GM12878 (cell line): ENCODE results near the gene CD164L2. TPM values are rescaled to one million over a fixed set of nuclear protein-coding genes. Genes with fewer than 3 reads are reported as not detected.

Experiments used
- BMI1 ChIP-seq: fragments of 450-650 bp; IDR thresholded peaks from 2 replicates; pipeline ENCODE4 v1.6.1; 2016; ENCODE audit warnings: mild to moderate bottlenecking, moderate library complexity, borderline replicate concordance
- HDGF ChIP-seq: fragments of 450-650 bp; IDR thresholded peaks from 2 replicates; pipeline ENCODE4 v1.6.1; 2016; ENCODE audit warnings: antibody characterized with exemption
- IKZF2 ChIP-seq, 2 experiments: fragments of 450-650 bp; IDR thresholded peaks; 2 replicates each; pipeline ENCODE4 v1.6.1; 2017; ENCODE audit warnings: mild to moderate bottlenecking in 2 of 2, moderate library complexity in 2 of 2
- IRF3 ChIP-seq: fragments of 450-650 bp; IDR thresholded peaks from 2 replicates; pipeline ENCODE4 v1.6.1; 2014; ENCODE audit warnings: mild to moderate bottlenecking
- KAT2A ChIP-seq: conservative IDR thresholded peaks from 2 replicates; pipeline ENCODE4 v1.6.1; 2011; ENCODE audit warnings: low read depth, low read length; ENCODE audit not compliant: control insufficient read depth
- MTA3 ChIP-seq: IDR thresholded peaks from 2 replicates; pipeline ENCODE4 v1.6.1; 2012; ENCODE audit warnings: low read length, inconsistent platforms, borderline replicate concordance
- RELA ChIP-seq: fragments of 450-650 bp; IDR thresholded peaks from 2 replicates; pipeline ENCODE4 v1.8.0; 2014; ENCODE audit warnings: borderline replicate concordance; ENCODE audit not compliant: partially characterized antibody
- SIN3A ChIP-seq: IDR thresholded peaks from 2 replicates; pipeline ENCODE4 v1.6.1; 2012; ENCODE audit warnings: low read depth, low read length, improper control_type of control experiment
- SP1 ChIP-seq: IDR thresholded peaks from one replicate; pipeline ENCODE4 v1.6.1; 2011; ENCODE audit warnings: low read depth, low read length
- SPI1 ChIP-seq: IDR thresholded peaks from 2 replicates; pipeline ENCODE4 v1.6.1; 2011; ENCODE audit warnings: low read depth, mild to moderate bottlenecking, low read length, moderate library complexity, borderline replicate concordance; ENCODE audit not compliant: insufficient read depth
- ZNF207 ChIP-seq: fragments of 450-650 bp; IDR thresholded peaks from 2 replicates; pipeline ENCODE4 v1.6.1; 2014; ENCODE audit warnings: antibody characterized with exemption, mild to moderate bottlenecking, borderline replicate concordance
- polyA plus RNA-seq, 11 experiments: library from polyadenylated mRNA; depleted of rRNA in 4 of 11; unstranded in 6 of 11; stranded (reverse) in 5 of 11; fragments of >200 nt; fragmentation: Nextera tagmentation in 4 of 11; fragmentation: Illumina TruSeq in 1 of 11; extraction: Ambion mirVana in 4 of 11; extraction: Trizol in 1 of 11; gene quantifications; 1 replicate in 1 of 11; 2 replicates in 10 of 11; pipeline versions ENCODE4 v1.2.1 to v1.2.3, GENCODE V29; 2011 to 2016; ENCODE audit warnings: inconsistent platforms in 2 of 11, missing spikeins in 2 of 11, low read depth in 1 of 11
- total RNA-seq, 4 experiments: library from RNA; depleted of rRNA in 3 of 4; stranded (reverse); fragments of >200 nt in 3 of 4; fragmentation: Illumina TruSeq in 1 of 4; extraction: Trizol in 1 of 4; gene quantifications; 2 replicates each; pipeline versions ENCODE4 v1.2.1 to v1.2.3, GENCODE V29; 2013 to 2021
- TF ChIP-seq, protein P1 (sequence below): fragments of 450-650 bp; IDR thresholded peaks from 2 replicates; pipeline ENCODE4 v1.6.1; 2017; ENCODE audit warnings: low read depth, mild to moderate bottlenecking, moderate library complexity
- TF ChIP-seq, protein P2 (sequence below): fragments of 450-650 bp; formaldehyde crosslinking; IDR thresholded peaks from 2 replicates; pipeline ENCODE4 v1.5.0; 2022; ENCODE audit warnings: mild to moderate bottlenecking, missing genetic modification characterization
- TF ChIP-seq, protein P3 (sequence below): fragments of 450-650 bp; conservative IDR thresholded peaks from 2 replicates; pipeline ENCODE4 v1.6.1; 2017; ENCODE audit warnings: mild to moderate bottlenecking, moderate library complexity
- TF ChIP-seq, protein P4 (sequence below): IDR thresholded peaks from 2 replicates; pipeline ENCODE4 v1.6.1; 2012; ENCODE audit warnings: improper control_type of control experiment, low read depth, low read length; ENCODE audit not compliant: insufficient replicate concordance

The CD164L2 gene
- total and polyA plus RNA-seq, 10 of the 15 experiments (the other 5 are each of a cell fraction or from before 2014, with no cell fraction given): not detected

DNA sequence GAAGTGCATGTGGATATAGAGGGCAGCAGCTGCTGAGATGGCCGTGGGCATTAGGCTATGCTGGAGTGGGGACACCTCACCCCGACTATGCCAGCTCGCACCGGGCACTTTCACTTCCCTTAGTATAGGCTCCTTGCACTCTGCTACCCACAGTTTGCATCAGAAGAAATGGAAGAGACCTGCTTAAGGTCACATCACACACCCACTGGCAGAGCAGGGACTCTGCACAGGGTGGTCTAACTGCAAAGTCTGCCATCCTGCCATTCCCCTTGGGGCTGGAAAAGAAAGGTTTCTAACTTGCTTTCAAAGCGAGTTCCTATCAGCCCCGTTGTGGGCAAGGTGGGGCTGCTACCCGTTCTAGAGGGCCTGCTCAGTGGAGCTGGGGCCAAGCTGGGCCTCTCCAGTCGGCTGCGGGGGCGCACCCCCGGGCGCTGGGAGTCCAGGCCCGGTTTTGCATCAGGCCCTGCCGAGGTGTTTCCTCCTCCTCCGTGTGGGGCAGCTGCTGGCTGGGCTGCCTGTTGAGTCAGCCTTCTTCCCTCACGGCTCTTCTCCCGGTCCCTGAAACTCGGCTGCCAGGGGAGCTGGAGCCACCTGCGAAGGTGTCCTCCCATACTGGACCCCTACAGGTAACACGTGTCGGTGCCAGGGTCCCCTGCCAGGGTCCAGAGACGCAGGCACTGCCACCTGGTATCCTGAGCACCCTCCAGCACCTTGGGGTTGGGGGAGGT, 41.4 kb downstream of the CD164L2 start, which contains the start of gene SYTL1 (continued):
- TF ChIP-seq SIN3A: peak; percentile 18; the same call in 1 of the 2 replicates
- no peak for TF ChIP-seq KAT2A
- peak; percentile 33 to 44; a peak in 1 of 4 replicates for TF ChIP-seq IKZF2 (IDR thresholded peaks at IDR 0.05)
- no peak for TF ChIP-seq RELA
- TF ChIP-seq ZNF207: no peak
- TF ChIP-seq, protein P1, sequence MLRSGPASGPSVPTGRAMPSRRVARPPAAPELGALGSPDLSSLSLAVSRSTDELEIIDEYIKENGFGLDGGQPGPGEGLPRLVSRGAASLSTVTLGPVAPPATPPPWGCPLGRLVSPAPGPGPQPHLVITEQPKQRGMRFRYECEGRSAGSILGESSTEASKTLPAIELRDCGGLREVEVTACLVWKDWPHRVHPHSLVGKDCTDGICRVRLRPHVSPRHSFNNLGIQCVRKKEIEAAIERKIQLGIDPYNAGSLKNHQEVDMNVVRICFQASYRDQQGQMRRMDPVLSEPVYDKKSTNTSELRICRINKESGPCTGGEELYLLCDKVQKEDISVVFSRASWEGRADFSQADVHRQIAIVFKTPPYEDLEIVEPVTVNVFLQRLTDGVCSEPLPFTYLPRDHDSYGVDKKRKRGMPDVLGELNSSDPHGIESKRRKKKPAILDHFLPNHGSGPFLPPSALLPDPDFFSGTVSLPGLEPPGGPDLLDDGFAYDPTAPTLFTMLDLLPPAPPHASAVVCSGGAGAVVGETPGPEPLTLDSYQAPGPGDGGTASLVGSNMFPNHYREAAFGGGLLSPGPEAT: 0 out of 2 replicates have a peak, but pooled peaks have one; percentile 60
- no peak for TF ChIP-seq BMI1
- TF ChIP-seq, protein P2, sequence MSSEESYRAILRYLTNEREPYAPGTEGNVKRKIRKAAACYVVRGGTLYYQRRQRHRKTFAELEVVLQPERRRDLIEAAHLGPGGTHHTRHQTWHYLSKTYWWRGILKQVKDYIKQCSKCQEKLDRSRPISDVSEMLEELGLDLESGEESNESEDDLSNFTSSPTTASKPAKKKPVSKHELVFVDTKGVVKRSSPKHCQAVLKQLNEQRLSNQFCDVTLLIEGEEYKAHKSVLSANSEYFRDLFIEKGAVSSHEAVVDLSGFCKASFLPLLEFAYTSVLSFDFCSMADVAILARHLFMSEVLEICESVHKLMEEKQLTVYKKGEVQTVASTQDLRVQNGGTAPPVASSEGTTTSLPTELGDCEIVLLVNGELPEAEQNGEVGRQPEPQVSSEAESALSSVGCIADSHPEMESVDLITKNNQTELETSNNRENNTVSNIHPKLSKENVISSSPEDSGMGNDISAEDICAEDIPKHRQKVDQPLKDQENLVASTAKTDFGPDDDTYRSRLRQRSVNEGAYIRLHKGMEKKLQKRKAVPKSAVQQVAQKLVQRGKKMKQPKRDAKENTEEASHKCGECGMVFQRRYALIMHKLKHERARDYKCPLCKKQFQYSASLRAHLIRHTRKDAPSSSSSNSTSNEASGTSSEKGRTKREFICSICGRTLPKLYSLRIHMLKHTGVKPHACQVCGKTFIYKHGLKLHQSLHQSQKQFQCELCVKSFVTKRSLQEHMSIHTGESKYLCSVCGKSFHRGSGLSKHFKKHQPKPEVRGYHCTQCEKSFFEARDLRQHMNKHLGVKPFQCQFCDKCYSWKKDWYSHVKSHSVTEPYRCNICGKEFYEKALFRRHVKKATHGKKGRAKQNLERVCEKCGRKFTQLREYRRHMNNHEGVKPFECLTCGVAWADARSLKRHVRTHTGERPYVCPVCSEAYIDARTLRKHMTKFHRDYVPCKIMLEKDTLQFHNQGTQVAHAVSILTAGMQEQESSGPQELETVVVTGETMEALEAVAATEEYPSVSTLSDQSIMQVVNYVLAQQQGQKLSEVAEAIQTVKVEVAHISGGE (CRISPR knock-in tag): no peak
- TF ChIP-seq, protein P3, sequence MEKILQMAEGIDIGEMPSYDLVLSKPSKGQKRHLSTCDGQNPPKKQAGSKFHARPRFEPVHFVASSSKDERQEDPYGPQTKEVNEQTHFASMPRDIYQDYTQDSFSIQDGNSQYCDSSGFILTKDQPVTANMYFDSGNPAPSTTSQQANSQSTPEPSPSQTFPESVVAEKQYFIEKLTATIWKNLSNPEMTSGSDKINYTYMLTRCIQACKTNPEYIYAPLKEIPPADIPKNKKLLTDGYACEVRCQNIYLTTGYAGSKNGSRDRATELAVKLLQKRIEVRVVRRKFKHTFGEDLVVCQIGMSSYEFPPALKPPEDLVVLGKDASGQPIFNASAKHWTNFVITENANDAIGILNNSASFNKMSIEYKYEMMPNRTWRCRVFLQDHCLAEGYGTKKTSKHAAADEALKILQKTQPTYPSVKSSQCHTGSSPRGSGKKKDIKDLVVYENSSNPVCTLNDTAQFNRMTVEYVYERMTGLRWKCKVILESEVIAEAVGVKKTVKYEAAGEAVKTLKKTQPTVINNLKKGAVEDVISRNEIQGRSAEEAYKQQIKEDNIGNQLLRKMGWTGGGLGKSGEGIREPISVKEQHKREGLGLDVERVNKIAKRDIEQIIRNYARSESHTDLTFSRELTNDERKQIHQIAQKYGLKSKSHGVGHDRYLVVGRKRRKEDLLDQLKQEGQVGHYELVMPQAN: no peak
- TF ChIP-seq HDGF: no peak
- peak; percentile 52; the same call in 1 of the 2 replicates for TF ChIP-seq MTA3
- TF ChIP-seq SPI1: peak; percentile 65
- TF ChIP-seq, protein P4, sequence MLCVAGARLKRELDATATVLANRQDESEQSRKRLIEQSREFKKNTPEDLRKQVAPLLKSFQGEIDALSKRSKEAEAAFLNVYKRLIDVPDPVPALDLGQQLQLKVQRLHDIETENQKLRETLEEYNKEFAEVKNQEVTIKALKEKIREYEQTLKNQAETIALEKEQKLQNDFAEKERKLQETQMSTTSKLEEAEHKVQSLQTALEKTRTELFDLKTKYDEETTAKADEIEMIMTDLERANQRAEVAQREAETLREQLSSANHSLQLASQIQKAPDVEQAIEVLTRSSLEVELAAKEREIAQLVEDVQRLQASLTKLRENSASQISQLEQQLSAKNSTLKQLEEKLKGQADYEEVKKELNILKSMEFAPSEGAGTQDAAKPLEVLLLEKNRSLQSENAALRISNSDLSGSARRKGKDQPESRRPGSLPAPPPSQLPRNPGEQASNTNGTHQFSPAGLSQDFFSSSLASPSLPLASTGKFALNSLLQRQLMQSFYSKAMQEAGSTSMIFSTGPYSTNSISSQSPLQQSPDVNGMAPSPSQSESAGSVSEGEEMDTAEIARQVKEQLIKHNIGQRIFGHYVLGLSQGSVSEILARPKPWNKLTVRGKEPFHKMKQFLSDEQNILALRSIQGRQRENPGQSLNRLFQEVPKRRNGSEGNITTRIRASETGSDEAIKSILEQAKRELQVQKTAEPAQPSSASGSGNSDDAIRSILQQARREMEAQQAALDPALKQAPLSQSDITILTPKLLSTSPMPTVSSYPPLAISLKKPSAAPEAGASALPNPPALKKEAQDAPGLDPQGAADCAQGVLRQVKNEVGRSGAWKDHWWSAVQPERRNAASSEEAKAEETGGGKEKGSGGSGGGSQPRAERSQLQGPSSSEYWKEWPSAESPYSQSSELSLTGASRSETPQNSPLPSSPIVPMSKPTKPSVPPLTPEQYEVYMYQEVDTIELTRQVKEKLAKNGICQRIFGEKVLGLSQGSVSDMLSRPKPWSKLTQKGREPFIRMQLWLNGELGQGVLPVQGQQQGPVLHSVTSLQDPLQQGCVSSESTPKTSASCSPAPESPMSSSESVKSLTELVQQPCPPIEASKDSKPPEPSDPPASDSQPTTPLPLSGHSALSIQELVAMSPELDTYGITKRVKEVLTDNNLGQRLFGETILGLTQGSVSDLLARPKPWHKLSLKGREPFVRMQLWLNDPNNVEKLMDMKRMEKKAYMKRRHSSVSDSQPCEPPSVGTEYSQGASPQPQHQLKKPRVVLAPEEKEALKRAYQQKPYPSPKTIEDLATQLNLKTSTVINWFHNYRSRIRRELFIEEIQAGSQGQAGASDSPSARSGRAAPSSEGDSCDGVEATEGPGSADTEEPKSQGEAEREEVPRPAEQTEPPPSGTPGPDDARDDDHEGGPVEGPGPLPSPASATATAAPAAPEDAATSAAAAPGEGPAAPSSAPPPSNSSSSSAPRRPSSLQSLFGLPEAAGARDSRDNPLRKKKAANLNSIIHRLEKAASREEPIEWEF: no peak
- TF ChIP-seq SP1: peak; percentile 90
- TF ChIP-seq IRF3: no peak
